Measurements from ENCODE around the gene DNAAF5. TPM values are rescaled to one million over a fixed set of nuclear protein-coding genes. Genes with fewer than 3 reads are reported as not detected.

The DNAAF5 gene
- polyA plus RNA-seq, 1 donor = 29.8 TPM

GRCh38 chr7:706721-707120 is 19.8 kb upstream of the DNAAF5 start:
- no peak for DNase-seq (ENCODE audit: low read depth)

GRCh38 chr7:707296-708000 is 19.1 kb upstream of the DNAAF5 start:
- DNase-seq (ENCODE audit: low read depth) = no peak

GRCh38 chr7:710161-710560 is 16.3 kb upstream of the DNAAF5 start:
- DNase-seq (ENCODE audit: low read depth) = no peak

GRCh38 chr7:711093-711921 is 15.2 kb upstream of the DNAAF5 start:
- no peak for DNase-seq (ENCODE audit: low read depth)

- no peak for DNase-seq (ENCODE audit: low read depth)
These were observed 14.5 kb upstream of the DNAAF5 start for GRCh38 chr7:711922-712380.

GRCh38 chr7:712381-713138 is 13.9 kb upstream of the DNAAF5 start:
- DNase-seq (ENCODE audit: low read depth) = no peak

- DNase-seq (ENCODE audit: low read depth) = no peak
These were observed 13.4 kb upstream of the DNAAF5 start for GRCh38 chr7:713139-713457.

GRCh38 chr7:713488-714230 is 12.8 kb upstream of the DNAAF5 start:
- DNase-seq (ENCODE audit: low read depth) = no peak

GRCh38 chr7:714251-714671 is 12.2 kb upstream of the DNAAF5 start:
- no peak for DNase-seq (ENCODE audit: low read depth)

GRCh38 chr7:716222-716621 is 10.3 kb upstream of the DNAAF5 start:
- no peak for DNase-seq (ENCODE audit: low read depth)

- no peak for DNase-seq (ENCODE audit: low read depth)
These were observed 9.9 kb upstream of the DNAAF5 start for GRCh38 chr7:716636-717035.

GRCh38 chr7:721619-722248 is 4.8 kb upstream of the DNAAF5 start:
- DNase-seq (ENCODE audit: low read depth) = no peak

GRCh38 chr7:723541-723940 is 3.0 kb upstream of the DNAAF5 start:
- no peak for DNase-seq (ENCODE audit: low read depth)

- DNase-seq (ENCODE audit: low read depth) = no peak
These were observed 2.2 kb upstream of the DNAAF5 start for GRCh38 chr7:724298-724697.

- DNase-seq (ENCODE audit: low read depth) = no peak
These were observed 1.1 kb upstream of the DNAAF5 start for GRCh38 chr7:725223-726005.

- no peak for DNase-seq (ENCODE audit: low read depth)
These were observed 280 bp downstream of the DNAAF5 start for GRCh38 chr7:726854-727103.

GRCh38 chr7:727104-727805 is 756 bp downstream of the DNAAF5 start, which contains the start of gene PRKAR1B:
Gene PRKAR1B (minus strand): TSS chr7:727281. CDS start chr7:711505, 15,776 bp downstream.
- DNase-seq (ENCODE audit: low read depth) = no peak

GRCh38 chr7:727806-728460 is 1.4 kb downstream of the DNAAF5 start:
- DNase-seq (ENCODE audit: low read depth) = no peak

GRCh38 chr7:728602-729001 is 2.1 kb downstream of the DNAAF5 start:
- DNase-seq (ENCODE audit: low read depth) = no peak
